CD4-positive, alpha-beta T cell treated with Interleukin-21 for 1 hour (primary cell): ENCODE data around the gene LCOR.
"Not testable (repeated sequence)": the region's sequence is repeated elsewhere in the genome, so short reads cannot be mapped to it uniquely, and the experiment has no call there.

Experiments used
- DNase-seq: peaks from one replicate; pipeline ENCODE4 v3.0.0-alpha.2; 2020

The LCOR gene

GRCh38 chr10:96831867-96832720, at the start of gene LCOR:
LCOR (plus strand) TSS chr10:96832298; CDS start chr10:96949058, 116,760 bp downstream.
- peak; percentile 87 for DNase-seq

GRCh38 chr10:96784253-96784652, 47.8 kb upstream of the LCOR start:
- DNase-seq = no peak

GRCh38 chr10:96789571-96790108, 42.5 kb upstream of the LCOR start:
- no peak for DNase-seq

- DNase-seq = no peak
These were observed 40.2 kb upstream of the LCOR start for GRCh38 chr10:96791902-96792301.

- DNase-seq = no peak
These were observed 37.0 kb upstream of the LCOR start for GRCh38 chr10:96794836-96795733.

- DNase-seq = no peak
These were observed 34.6 kb upstream of the LCOR start for GRCh38 chr10:96797485-96797884.

- no peak for DNase-seq
These were observed 28.8 kb upstream of the LCOR start for GRCh38 chr10:96803288-96803664.

GRCh38 chr10:96814264-96814663, 17.8 kb upstream of the LCOR start:
- DNase-seq = no peak

- DNase-seq = not testable (repeated sequence)
These were observed 13.1 kb upstream of the LCOR start for GRCh38 chr10:96818971-96819370.

GRCh38 chr10:96820765-96821164, 11.3 kb upstream of the LCOR start:
- DNase-seq = no peak

GRCh38 chr10:96826438-96826837, 5.7 kb upstream of the LCOR start:
- DNase-seq = no peak

GRCh38 chr10:96828609-96829008, 3.5 kb upstream of the LCOR start:
- no peak for DNase-seq

- no peak for DNase-seq
These were observed 2.9 kb upstream of the LCOR start for GRCh38 chr10:96829029-96829773.

GRCh38 chr10:96830511-96831199, 1.4 kb upstream of the LCOR start:
- DNase-seq = peak; percentile 89

GRCh38 chr10:96831200-96831866, 765 bp upstream of the LCOR start:
- DNase-seq = no peak

GRCh38 chr10:96832721-96833219, 672 bp downstream of the LCOR start:
- peak; percentile 89 for DNase-seq

- peak; percentile 7 for DNase-seq
These were observed 1.3 kb downstream of the LCOR start for GRCh38 chr10:96833220-96834001.

GRCh38 chr10:96834120-96834519, 2.0 kb downstream of the LCOR start:
- DNase-seq = no peak

- DNase-seq = no peak
These were observed 3.8 kb downstream of the LCOR start for GRCh38 chr10:96835899-96836298.

GRCh38 chr10:96838529-96838928, 6.4 kb downstream of the LCOR start:
- DNase-seq = no peak
